AG04449 (cell line): ENCODE measurements around the gene RRP9.

ENCODE experiments used
- CTCF ChIA-PET: fragments of 350-600 bp; formaldehyde crosslinking; extraction: SDS; loops from one replicate; lab custom pipeline; 2021; ENCODE audit warnings: antibody characterized with exemption; lab: Yijun Ruan, JAX
- POLR2A ChIA-PET: fragments of 400-600, 350-600 bp; formaldehyde crosslinking; extraction: SDS; loops from one replicate; lab custom pipeline; 2020; ENCODE audit warnings: antibody characterized with exemption, inconsistent platforms; lab: Yijun Ruan, JAX
- DNase-seq: peaks from one replicate; pipeline ENCODE4 v3.0.0-alpha.2; 2010; ENCODE audit warnings: low read depth, low spot score
- H3K4me3 ChIP-seq: 2 replicates; pipeline ENCODE4 v1.5.1; 2011; ENCODE audit warnings: low read depth, mild to moderate bottlenecking, control low read depth, low read length
- TF ChIP-seq, protein P1 (sequence below): IDR thresholded peaks from one replicate; pipeline ENCODE4 v1.5.1; 2011; ENCODE audit warnings: mild to moderate bottlenecking, moderate library complexity, low read length, control low read depth, inconsistent platforms; ENCODE audit not compliant: insufficient read depth; ENCODE audit errors: missing control alignments

Gene RRP9

DNA sequence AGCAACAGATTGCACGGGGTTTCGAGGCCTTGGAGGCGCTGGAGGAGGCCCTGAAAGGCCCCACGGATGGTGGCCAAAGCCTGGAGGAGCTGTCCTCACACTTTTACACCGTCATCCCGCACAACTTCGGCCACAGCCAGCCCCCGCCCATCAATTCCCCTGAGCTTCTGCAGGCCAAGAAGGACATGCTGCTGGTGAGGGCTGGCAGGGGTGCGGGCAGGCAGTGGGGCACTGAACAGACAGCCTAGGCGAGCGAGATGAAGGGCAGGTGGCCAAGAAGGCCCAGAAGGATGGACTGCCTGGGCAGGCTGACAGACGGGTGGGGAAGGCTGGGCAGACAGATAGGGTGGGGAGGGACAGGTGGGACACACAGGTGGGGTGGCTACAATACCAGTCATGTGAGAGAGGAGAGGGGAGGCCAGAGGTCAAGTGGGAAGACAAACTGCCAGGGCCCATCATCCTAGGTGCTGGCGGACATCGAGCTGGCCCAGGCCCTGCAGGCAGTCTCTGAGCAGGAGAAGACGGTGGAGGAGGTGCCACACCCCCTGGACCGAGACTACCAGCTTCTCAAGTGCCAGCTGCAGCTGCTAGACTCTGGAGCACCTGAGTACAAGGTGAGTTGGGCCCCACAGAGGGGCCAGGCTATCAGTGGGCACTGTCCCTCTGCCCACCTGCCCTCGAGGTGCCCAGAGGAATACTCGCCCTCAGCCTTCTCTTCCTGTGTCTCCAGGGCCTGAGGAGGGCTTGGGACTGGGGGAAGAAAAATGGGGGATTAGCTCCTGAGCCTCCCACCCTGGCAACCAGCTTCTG lies 3.5 kb upstream of the RRP9 start:
- ChIA-PET CTCF (interaction anchor here (0.7 to 2.4 kb wide), 8 partner anchors 9 to 199 kb away, joined by 3 to 14 read pairs (median 4); partner anchors contain the start of gene ABHD14B), POLR2A (no interaction called here)
- DNase-seq: no peak

DNA sequence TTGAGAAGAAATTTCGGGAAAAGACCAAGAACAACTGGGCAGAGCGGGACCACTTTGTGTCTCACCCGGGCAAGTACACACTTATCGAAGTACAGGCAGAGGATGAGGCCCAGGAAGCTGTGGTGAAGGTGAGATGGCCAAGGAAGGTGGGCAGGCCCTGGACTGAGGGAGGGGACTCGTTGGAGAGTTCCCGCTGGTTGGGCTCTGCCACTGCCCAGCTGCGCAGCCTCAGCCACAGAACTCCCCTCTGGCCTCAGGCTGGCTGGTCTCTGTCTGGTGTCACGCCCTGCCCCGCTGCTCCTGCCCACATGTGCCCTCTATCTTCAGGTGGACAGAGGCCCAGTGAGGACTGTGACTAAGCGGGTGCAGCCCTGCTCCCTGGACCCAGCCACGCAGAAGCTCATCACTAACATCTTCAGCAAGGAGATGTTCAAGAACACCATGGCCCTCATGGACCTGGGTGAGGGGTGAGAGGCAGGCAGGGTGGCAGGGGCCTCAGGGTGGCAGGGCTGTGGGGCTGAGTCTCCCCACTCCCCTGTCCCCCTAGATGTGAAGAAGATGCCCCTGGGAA lies 2.8 kb upstream of the RRP9 start:
- no peak overlapping the region for H3K4me3 ChIP-seq
- DNase-seq: no peak
- ChIA-PET CTCF (interaction anchor here (0.7 to 4.0 kb wide), 8 partner anchors 9 to 200 kb away, joined by 3 to 45 read pairs (median 4); partner anchors contain the start of genes ABHD14B and ACY1), POLR2A (no interaction called here)
- TF ChIP-seq, protein P1, sequence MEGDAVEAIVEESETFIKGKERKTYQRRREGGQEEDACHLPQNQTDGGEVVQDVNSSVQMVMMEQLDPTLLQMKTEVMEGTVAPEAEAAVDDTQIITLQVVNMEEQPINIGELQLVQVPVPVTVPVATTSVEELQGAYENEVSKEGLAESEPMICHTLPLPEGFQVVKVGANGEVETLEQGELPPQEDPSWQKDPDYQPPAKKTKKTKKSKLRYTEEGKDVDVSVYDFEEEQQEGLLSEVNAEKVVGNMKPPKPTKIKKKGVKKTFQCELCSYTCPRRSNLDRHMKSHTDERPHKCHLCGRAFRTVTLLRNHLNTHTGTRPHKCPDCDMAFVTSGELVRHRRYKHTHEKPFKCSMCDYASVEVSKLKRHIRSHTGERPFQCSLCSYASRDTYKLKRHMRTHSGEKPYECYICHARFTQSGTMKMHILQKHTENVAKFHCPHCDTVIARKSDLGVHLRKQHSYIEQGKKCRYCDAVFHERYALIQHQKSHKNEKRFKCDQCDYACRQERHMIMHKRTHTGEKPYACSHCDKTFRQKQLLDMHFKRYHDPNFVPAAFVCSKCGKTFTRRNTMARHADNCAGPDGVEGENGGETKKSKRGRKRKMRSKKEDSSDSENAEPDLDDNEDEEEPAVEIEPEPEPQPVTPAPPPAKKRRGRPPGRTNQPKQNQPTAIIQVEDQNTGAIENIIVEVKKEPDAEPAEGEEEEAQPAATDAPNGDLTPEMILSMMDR: no peak

More for the DNA sequence above, 3.5 kb upstream of the RRP9 start:
- TF ChIP-seq, protein P1: no peak
- no peak overlapping the region for H3K4me3 ChIP-seq

DNA sequence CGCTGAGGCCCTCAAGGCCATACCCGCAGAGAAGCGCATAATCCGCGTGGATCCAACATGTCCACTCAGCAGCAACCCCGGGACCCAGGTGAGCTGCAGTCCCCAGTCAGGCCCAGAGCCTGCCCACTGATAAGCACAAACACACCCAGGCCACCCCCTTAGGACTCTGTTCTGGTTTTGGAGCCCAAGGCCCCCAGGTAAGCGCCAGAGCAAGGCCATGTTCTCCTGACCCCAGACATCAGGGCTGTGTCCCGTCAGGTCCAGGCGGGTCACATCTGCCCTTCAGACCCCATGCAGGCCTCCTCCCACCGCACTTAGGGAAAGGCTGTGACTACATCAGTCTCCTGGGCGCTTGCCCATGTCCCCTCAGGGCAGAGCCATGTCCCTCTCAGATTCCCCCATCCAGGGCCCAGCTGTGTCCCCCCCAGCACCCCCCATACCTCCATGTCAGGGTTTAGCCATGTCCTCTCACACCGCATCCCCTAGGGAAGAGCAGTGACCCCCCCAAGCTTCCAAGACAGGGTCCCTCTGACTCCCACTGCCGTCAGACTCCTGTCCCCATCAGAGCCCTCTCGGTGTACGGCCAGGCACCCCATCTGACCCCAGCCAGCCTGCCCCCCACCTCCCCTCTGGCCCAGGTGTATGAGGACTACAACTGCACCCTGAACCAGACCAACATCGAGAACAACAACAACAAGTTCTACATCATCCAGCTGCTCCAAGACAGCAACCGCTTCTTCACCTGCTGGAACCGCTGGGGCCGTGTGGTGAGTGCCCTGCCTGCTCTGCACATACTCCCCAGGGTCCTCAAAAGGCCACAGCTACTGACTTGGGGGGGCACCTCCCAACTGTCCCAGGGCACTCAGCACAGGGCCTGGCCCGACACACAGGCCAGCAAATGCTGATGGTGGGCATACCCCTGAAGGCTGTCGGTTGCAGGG lies 2.0 kb upstream of the RRP9 start:
- DNase-seq: no peak
- ChIA-PET POLR2A (interaction anchor here (1.1 to 2.6 kb wide), 4 partner anchors 30 to 211 kb away, joined by 3 to 16 read pairs (median 8); partner anchors contain the start of genes ABHD14A, ABHD14B and RPL29), CTCF (interaction anchor here (1.0 to 4.0 kb wide), 18 partner anchors 9 to 201 kb away, joined by 3 to 74 read pairs (median 11); partner anchors contain the start of genes ABHD14A, ABHD14B, ACY1 and GPR62)
- H3K4me3 ChIP-seq: no peak overlapping the region
- TF ChIP-seq, protein P1: no peak

DNA sequence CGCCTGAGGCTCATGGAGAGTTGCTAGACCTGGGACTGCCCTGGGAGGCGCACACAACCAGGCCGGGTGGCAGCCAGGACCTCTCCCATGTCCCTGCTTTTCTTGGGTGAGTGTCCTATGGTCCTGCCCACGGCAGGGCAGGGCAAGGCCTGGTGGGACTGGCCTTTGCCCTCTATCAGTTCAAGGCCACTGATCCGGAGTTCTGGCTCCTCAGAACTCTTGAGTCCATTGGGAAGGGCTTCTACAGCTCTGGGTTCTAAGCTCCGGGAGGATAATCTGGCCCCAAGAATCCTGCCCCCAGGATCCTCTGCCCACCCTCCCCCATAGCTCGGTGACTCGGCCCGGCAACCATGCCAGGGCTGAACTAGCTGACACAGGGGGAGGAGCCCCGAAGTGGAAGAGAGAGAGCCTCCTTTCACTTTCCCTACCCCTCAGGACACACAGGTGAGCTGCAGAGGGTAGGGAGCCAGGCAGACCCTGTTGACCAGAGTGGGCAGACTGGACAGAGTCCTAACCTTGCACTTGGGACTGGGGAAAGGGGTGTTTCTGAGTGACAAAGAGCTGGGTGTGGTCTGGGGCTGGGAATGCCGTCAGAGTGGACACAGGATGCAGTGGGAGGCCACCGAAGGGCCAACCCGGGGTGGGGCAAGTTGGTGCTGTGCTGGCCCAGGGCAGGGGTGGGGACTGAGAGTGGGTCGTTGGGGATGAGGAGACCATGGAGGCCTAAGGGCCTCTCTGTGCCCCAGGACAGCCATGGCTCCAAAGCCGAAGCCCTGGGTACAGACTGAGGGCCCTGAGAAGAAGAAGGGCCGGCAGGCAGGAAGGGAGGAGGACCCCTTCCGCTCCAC lies 1.1 kb upstream of the RRP9 start:
- TF ChIP-seq, protein P1: no peak
- peak overlapping the region; percentile 59 for H3K4me3 ChIP-seq
- ChIA-PET CTCF (interaction anchor here (0.6 to 4.0 kb wide), 23 partner anchors 10 to 267 kb away, joined by 3 to 74 read pairs (median 6); partner anchors contain the start of genes ABHD14A, ABHD14B, ACY1 and GPR62), POLR2A (interaction anchor here (0.9 to 2.6 kb wide), 7 partner anchors 10 to 212 kb away, joined by 3 to 16 read pairs (median 7); partner anchors contain the start of genes ABHD14A, ABHD14B, ACY1 and PCBP4)
- DNase-seq: no peak

DNA sequence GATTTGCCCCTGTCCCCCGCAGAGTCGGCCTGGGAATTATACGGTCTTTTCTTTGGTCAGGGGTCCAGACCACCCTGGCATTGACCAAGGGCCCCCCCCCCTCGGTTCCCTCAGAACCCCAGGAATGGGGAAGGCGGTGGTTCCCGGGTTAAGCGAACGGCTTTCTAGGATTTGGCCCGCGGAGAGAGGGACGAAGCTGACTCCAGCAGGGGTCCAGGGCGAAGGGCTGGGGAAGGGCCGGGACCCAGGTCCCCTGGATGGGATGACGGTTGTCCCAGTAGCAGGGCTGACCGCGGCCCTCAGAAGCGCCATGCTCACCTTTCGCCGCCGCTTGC lies 274 bp downstream of the RRP9 start:
- peak overlapping the region; percentile 81 for H3K4me3 ChIP-seq
- CTCF ChIA-PET: interaction anchor here (0.6 to 4.0 kb wide), 21 partner anchors 9 to 441 kb away, joined by 3 to 74 read pairs (median 11); partner anchors contain the start of genes ABHD14A, ABHD14B, ACY1 and DCAF1
- POLR2A ChIA-PET: interaction anchor here (0.6 to 2.6 kb wide), 9 partner anchors 11 to 111 kb away, joined by 3 to 16 read pairs (median 4); partner anchors contain the start of genes ABHD14B, PCBP4 and RPL29
- TF ChIP-seq, protein P1: no peak
- no peak for DNase-seq
